GM12892 (cell line): ENCODE results near the gene CRBN.
A peak's percentile ranks its signal among the peaks of the same experiment; 100 is the strongest.

ENCODE experiments used
- DNase-seq: peaks from one replicate; pipeline ENCODE4 v3.0.0; 2011; ENCODE audit not compliant: insufficient read length
- FAIRE-seq: peaks from 2 replicates; lab custom pipeline; 2011; peaks lifted over from hg19 to GRCh38; lab: Jason Lieb, UNC
- POLR2A ChIP-seq: IDR thresholded peaks from 2 replicates; pipeline ENCODE4 v1.6.1; 2011; ENCODE audit warnings: low read depth, low read length, control low read depth
- POLR2AphosphoS5 ChIP-seq: IDR thresholded peaks from 2 replicates; pipeline ENCODE4 v1.6.1; 2011; ENCODE audit warnings: low read depth, low read length, control low read depth
- TAF1 ChIP-seq: IDR thresholded peaks from 2 replicates; pipeline ENCODE4 v1.6.1; 2011; ENCODE audit warnings: low read depth, mild to moderate bottlenecking, control low read depth, low read length, borderline replicate concordance

The CRBN gene

GRCh38 chr3:3127432-3128010 lies 52.0 kb downstream of the CRBN start:
- FAIRE-seq (peak; percentile 76), DNase-seq (no peak)
- TF ChIP-seq POLR2A (no peak), POLR2AphosphoS5 (no peak), TAF1 (no peak)

GRCh38 chr3:3126477-3127431 lies 52.7 kb downstream of the CRBN start, which contains the start of gene TRNT1:
TRNT1 (plus strand) TSS chr3:3126940; CDS start chr3:3129041, 2,101 bp downstream.
- peak; percentile 98 for FAIRE-seq
- TF ChIP-seq POLR2A (peak; percentile 95), POLR2AphosphoS5 (peak; percentile 93), TAF1 (peak; percentile 63)
- DNase-seq, result peak; percentile 89

GRCh38 chr3:3125977-3126376 lies 53.5 kb downstream of the CRBN start:
- FAIRE-seq, result no peak
- TF ChIP-seq POLR2AphosphoS5 (no peak), TAF1 (no peak), POLR2A (no peak)

GRCh38 chr3:3119393-3119851 lies 60.1 kb downstream of the CRBN start:
- FAIRE-seq, result peak; percentile 24
- TF ChIP-seq POLR2AphosphoS5 (no peak), POLR2A (no peak), TAF1 (no peak)
- no peak for DNase-seq

More at GRCh38 chr3:3125977-3126376, 53.5 kb downstream of the CRBN start:
- DNase-seq, result no peak

- no peak for DNase-seq
- no peak for TF ChIP-seq POLR2AphosphoS5
- TF ChIP-seq TAF1, result no peak
- no peak for TF ChIP-seq POLR2A
- FAIRE-seq, result no peak
Measured at GRCh38 chr3:3117651-3118050, 61.8 kb downstream of the CRBN start.

GRCh38 chr3:3113042-3113709 lies 66.3 kb downstream of the CRBN start:
- FAIRE-seq (no peak), DNase-seq (no peak)
- TF ChIP-seq TAF1 (no peak), POLR2AphosphoS5 (no peak), POLR2A (no peak)

GRCh38 chr3:3110749-3111361 lies 68.6 kb downstream of the CRBN start:
- FAIRE-seq (peak; percentile 84), DNase-seq (no peak)
- TF ChIP-seq TAF1 (no peak), POLR2AphosphoS5 (no peak), POLR2A (no peak)

- FAIRE-seq (peak; percentile 86), DNase-seq (no peak)
- TF ChIP-seq TAF1, result no peak
- no peak for TF ChIP-seq POLR2A
- TF ChIP-seq POLR2AphosphoS5, result no peak
Measured at GRCh38 chr3:3110299-3110630, 69.2 kb downstream of the CRBN start, which contains the start of gene IL5RA. IL5RA (minus strand) TSS chr3:3110374; CDS start chr3:3104984, 5,390 bp downstream.

GRCh38 chr3:3109407-3110298 lies 69.8 kb downstream of the CRBN start:
- peak; percentile 60 for FAIRE-seq
- TF ChIP-seq POLR2AphosphoS5, result no peak
- no peak for DNase-seq

GRCh38 chr3:3107858-3108257 lies 71.6 kb downstream of the CRBN start:
- FAIRE-seq (no peak), DNase-seq (no peak)
- TF ChIP-seq POLR2AphosphoS5 (no peak), TAF1 (no peak), POLR2A (no peak)

GRCh38 chr3:3107181-3107580 lies 72.3 kb downstream of the CRBN start:
- DNase-seq (no peak), FAIRE-seq (no peak)
- no peak for TF ChIP-seq POLR2A
- no peak for TF ChIP-seq POLR2AphosphoS5
